H9 (cell line): Measurements from ENCODE around the gene DDX47. TPM values are rescaled to one million over a fixed set of nuclear protein-coding genes. Genes with fewer than 3 reads are reported as not detected.

Experiments used
- DNase-seq: peaks from one replicate; pipeline ENCODE4 v3.0.0-alpha.2; 2017
- H2AFZ ChIP-seq: one replicate; pipeline ENCODE4 v1.6.1; 2013; ENCODE audit warnings: mild to moderate bottlenecking, low read length, control low read depth, moderate library complexity
- H2AK5ac ChIP-seq: 2 replicates; pipeline ENCODE4 v1.6.1; 2013; ENCODE audit warnings: low read length, control low read depth, mixed read lengths; ENCODE audit not compliant: insufficient read length
- H2BK120ac ChIP-seq: one replicate; pipeline ENCODE4 v1.6.1; 2013; ENCODE audit warnings: low read depth, mild to moderate bottlenecking, low read length, control low read depth, inconsistent platforms; ENCODE audit not compliant: poor library complexity, severe bottlenecking
- H2BK12ac ChIP-seq: 2 replicates; pipeline ENCODE4 v1.6.1; 2013; ENCODE audit warnings: low read length, control low read depth, mixed read lengths, low read depth; ENCODE audit not compliant: insufficient read length
- H2BK15ac ChIP-seq: 2 replicates; pipeline ENCODE4 v1.6.1; 2013; ENCODE audit warnings: low read depth, low read length, control low read depth
- H2BK20ac ChIP-seq: one replicate; pipeline ENCODE4 v1.6.1; 2013; ENCODE audit warnings: low read depth, mild to moderate bottlenecking, low read length, control low read depth, inconsistent platforms; ENCODE audit not compliant: poor library complexity, severe bottlenecking
- H2BK5ac ChIP-seq: 2 replicates; pipeline ENCODE4 v1.6.1; 2013; ENCODE audit warnings: low read length, control low read depth, mixed read lengths; ENCODE audit not compliant: insufficient read length
- H3K14ac ChIP-seq: 2 replicates; pipeline ENCODE4 v1.6.1; 2013; ENCODE audit warnings: low read length, control low read depth; ENCODE audit not compliant: insufficient read depth
- H3K18ac ChIP-seq: 2 replicates; pipeline ENCODE4 v1.6.1; 2013; ENCODE audit warnings: low read depth, mild to moderate bottlenecking, mixed read lengths, low read length, control low read depth; ENCODE audit not compliant: insufficient read length
- H3K23ac ChIP-seq: 2 replicates; pipeline ENCODE4 v1.6.1; 2013; ENCODE audit warnings: low read length, control low read depth, mixed read lengths, low read depth; ENCODE audit not compliant: insufficient read length
- H3K23me2 ChIP-seq: 2 replicates; pipeline ENCODE4 v1.6.1; 2013; ENCODE audit warnings: low read depth, mild to moderate bottlenecking, mixed read lengths, low read length, control low read depth; ENCODE audit not compliant: insufficient read length, poor library complexity, severe bottlenecking
- H3K27ac ChIP-seq: 2 replicates; pipeline ENCODE4 v1.5.1; 2013; ENCODE audit warnings: low read length, control low read depth, mixed read lengths, low read depth; ENCODE audit not compliant: insufficient read length
- H3K27me3 ChIP-seq: 2 replicates; pipeline ENCODE4 v1.6.1; 2013; ENCODE audit warnings: low read length, control low read depth, inconsistent platforms; ENCODE audit not compliant: insufficient read depth
- H3K4ac ChIP-seq: 2 replicates; pipeline ENCODE4 v1.6.1; 2013; ENCODE audit warnings: low read depth, mild to moderate bottlenecking, control low read depth, inconsistent platforms, low read length, moderate library complexity
- H3K4me1 ChIP-seq: 2 replicates; pipeline ENCODE4 v1.6.1; 2013; ENCODE audit warnings: low read length, control low read depth, inconsistent platforms; ENCODE audit not compliant: insufficient read depth
- H3K4me2 ChIP-seq: 2 replicates; pipeline ENCODE4 v1.6.1; 2013; ENCODE audit warnings: low read length, control low read depth, mixed read lengths; ENCODE audit not compliant: insufficient read length, insufficient read depth
- H3K56ac ChIP-seq: 2 replicates; pipeline ENCODE4 v1.6.1; 2013; ENCODE audit warnings: low read depth, mild to moderate bottlenecking, mixed read lengths, low read length, control low read depth; ENCODE audit not compliant: insufficient read length
- H3K79me1 ChIP-seq: 2 replicates; pipeline ENCODE4 v1.6.1; 2013; ENCODE audit warnings: low read depth, mild to moderate bottlenecking, moderate library complexity, low read length, control low read depth, inconsistent platforms; ENCODE audit not compliant: insufficient read depth, poor library complexity, severe bottlenecking
- H3K79me2 ChIP-seq: 2 replicates; pipeline ENCODE4 v1.6.1; 2013; ENCODE audit warnings: low read length, control low read depth, inconsistent platforms; ENCODE audit not compliant: insufficient read depth
- H3K9ac ChIP-seq: 2 replicates; pipeline ENCODE4 v1.6.1; 2013; ENCODE audit warnings: low read length, control low read depth, mixed read lengths; ENCODE audit not compliant: insufficient read length; ENCODE audit errors: extremely low read depth
- H3K9me3 ChIP-seq: one replicate; pipeline ENCODE4 v1.6.1; 2013; ENCODE audit warnings: low read depth, low read length, inconsistent platforms; ENCODE audit not compliant: control insufficient read depth
- H3T11ph ChIP-seq: one replicate; pipeline ENCODE4 v1.6.1; 2013; ENCODE audit warnings: mild to moderate bottlenecking, low read length, control low read depth, inconsistent platforms
- H4K20me1 ChIP-seq: one replicate; pipeline ENCODE4 v1.6.1; 2013; ENCODE audit not compliant: control insufficient read depth, insufficient read length, insufficient read depth
- H4K5ac ChIP-seq: 2 replicates; pipeline ENCODE4 v1.6.1; 2013; ENCODE audit warnings: low read depth, mild to moderate bottlenecking, mixed read lengths, low read length, control low read depth; ENCODE audit not compliant: insufficient read length
- H4K8ac ChIP-seq: replicated peaks from 2 replicates; pipeline ENCODE4 v1.6.1; 2013; ENCODE audit warnings: low read length, control low read depth, mixed read lengths, low read depth; ENCODE audit not compliant: insufficient read length
- H4K91ac ChIP-seq: 2 replicates; pipeline ENCODE4 v1.6.1; 2013; ENCODE audit warnings: low read depth, mild to moderate bottlenecking, moderate library complexity, mixed read lengths, low read length, control low read depth; ENCODE audit not compliant: insufficient read length
- H3K27ac Mint-ChIP-seq, 3 experiments: 2 replicates in 2 of 3; 3 replicates in 1 of 3; pipeline ENCODE4 v1.8.0; 2020 to 2021; ENCODE audit warnings: mixed read lengths in 3 of 3, mild to moderate bottlenecking in 1 of 3, moderate library complexity in 1 of 3
- H3K27me3 Mint-ChIP-seq: 2 replicates; pipeline ENCODE4 v1.8.0; 2021; ENCODE audit warnings: low read depth, mild to moderate bottlenecking, moderate library complexity, mixed read lengths
- H3K36me3 Mint-ChIP-seq, 3 experiments: 2 replicates in 2 of 3; 3 replicates in 1 of 3; pipeline ENCODE4 v1.8.0; 2020 to 2021; ENCODE audit warnings: low read depth in 3 of 3, mixed read lengths in 3 of 3; ENCODE audit not compliant: insufficient read depth in 1 of 3
- H3K4me1 Mint-ChIP-seq, 2 experiments: 2 replicates each; pipeline ENCODE4 v1.8.0; 2020; ENCODE audit warnings: mixed read lengths in 2 of 2
- H3K4me3 Mint-ChIP-seq, 2 experiments: 2 replicates in 1 of 2; 3 replicates in 1 of 2; pipeline ENCODE4 v1.8.0; 2020 to 2021; ENCODE audit warnings: mild to moderate bottlenecking in 2 of 2, mixed read lengths in 2 of 2, moderate library complexity in 1 of 2
- H3K9me3 Mint-ChIP-seq, 2 experiments: 2 replicates in 1 of 2; 3 replicates in 1 of 2; pipeline ENCODE4 v1.8.0; 2020; ENCODE audit warnings: mild to moderate bottlenecking in 2 of 2, mixed read lengths in 2 of 2, moderate library complexity in 1 of 2
- WGBS: extraction: QIAGEN DNeasy Blood & Tissue Kit; methylation state at CpG from one replicate; pipeline ENCODE4 v1.1.7; 2013; ENCODE audit warnings: missing lambda C conversion rate, low lambda C conversion rate, mixed read lengths; ENCODE audit not compliant: insufficient read length; ENCODE audit errors: extremely low coverage; 5-methylcytosine and 5-hydroxymethylcytosine counted together
- total RNA-seq: library from RNA; stranded (reverse); gene quantifications from 2 replicates; pipeline ENCODE4 v1.2.1, GENCODE V29; 2021
- TF ChIP-seq, protein P1 (sequence below): fragments of 200-600 bp; sonication (generic); conservative IDR thresholded peaks from 3 replicates; pipeline ENCODE4 v1.8.0; 2021; ENCODE audit warnings: antibody characterized with exemption, mild to moderate bottlenecking

The DDX47 gene
- total RNA-seq, 1 experiment from 2014 or later: 78.2 TPM

DNA sequence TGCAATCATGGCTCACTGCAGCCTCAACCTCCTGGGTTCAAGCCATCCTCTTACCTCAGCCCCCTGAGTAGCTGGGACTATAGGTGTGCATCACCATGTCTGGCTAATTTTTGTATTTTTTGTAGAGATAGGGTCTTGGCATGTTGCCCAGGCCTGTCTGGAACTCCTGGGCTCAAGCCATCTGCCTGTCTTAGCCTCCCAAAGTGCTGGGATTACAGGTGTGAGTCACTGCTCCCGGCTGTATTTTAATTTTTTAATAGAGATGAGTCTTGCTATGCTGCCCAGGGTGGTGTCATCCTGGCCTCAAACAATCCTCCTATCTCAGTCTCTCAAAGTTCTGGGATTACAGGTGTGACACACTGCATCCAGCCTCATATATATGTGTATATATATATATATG, 46.5 kb downstream of the DDX47 start:
- peaks cover 0 to 3% of the 10 kb centered on the region in 2 experiments; a peak in 1 of 5 replicates for H3K9me3 Mint-ChIP-seq
- peaks cover 6 to 19% (median 9%) of the 10 kb centered on the region in 3 experiments; a peak in 6 of 7 replicates for H3K36me3 Mint-ChIP-seq
- Histone ChIP-seq H4K91ac (no peak overlapping the region), H2BK20ac (no peak overlapping the region), H4K8ac (no peak overlapping the region), H4K20me1 (no peaks in the 10 kb centered on the region), H3K9me3 (no peaks in the 10 kb centered on the region), H3K23ac (no peak overlapping the region), H3K14ac (no peak overlapping the region), H2BK5ac (no peak overlapping the region), H3K79me1 (no peaks in the 10 kb centered on the region), H3T11ph (no peak overlapping the region), H3K4me2 (no peak overlapping the region), H3K27me3 (no peaks in the 10 kb centered on the region), H2BK12ac (no peak overlapping the region), H2BK120ac (no peak overlapping the region), H2BK15ac (no peak overlapping the region), H3K18ac (no peak overlapping the region), H3K9ac (no peak overlapping the region), H3K56ac (no peak overlapping the region), H3K4me1 (peaks cover 2% of the 10 kb centered on the region; the same call in 1 of the 2 replicates), H2AK5ac (no peak overlapping the region), H4K5ac (no peak overlapping the region), H3K27ac (no peak overlapping the region), H2AFZ (no peak overlapping the region), H3K23me2 (no peaks in the 10 kb centered on the region), H3K79me2 (no peaks in the 10 kb centered on the region), H3K4ac (no peak overlapping the region)
- H3K27me3 Mint-ChIP-seq: no peaks in the 10 kb centered on the region
- peaks cover 6 to 7% of the 10 kb centered on the region in 2 experiments for H3K4me1 Mint-ChIP-seq
- no peak for DNase-seq
- H3K27ac Mint-ChIP-seq: no peak overlapping the region
- TF ChIP-seq, protein P1, sequence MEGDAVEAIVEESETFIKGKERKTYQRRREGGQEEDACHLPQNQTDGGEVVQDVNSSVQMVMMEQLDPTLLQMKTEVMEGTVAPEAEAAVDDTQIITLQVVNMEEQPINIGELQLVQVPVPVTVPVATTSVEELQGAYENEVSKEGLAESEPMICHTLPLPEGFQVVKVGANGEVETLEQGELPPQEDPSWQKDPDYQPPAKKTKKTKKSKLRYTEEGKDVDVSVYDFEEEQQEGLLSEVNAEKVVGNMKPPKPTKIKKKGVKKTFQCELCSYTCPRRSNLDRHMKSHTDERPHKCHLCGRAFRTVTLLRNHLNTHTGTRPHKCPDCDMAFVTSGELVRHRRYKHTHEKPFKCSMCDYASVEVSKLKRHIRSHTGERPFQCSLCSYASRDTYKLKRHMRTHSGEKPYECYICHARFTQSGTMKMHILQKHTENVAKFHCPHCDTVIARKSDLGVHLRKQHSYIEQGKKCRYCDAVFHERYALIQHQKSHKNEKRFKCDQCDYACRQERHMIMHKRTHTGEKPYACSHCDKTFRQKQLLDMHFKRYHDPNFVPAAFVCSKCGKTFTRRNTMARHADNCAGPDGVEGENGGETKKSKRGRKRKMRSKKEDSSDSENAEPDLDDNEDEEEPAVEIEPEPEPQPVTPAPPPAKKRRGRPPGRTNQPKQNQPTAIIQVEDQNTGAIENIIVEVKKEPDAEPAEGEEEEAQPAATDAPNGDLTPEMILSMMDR: no peak
- no CpG with 5 or more reads among the region's 1 CpG for WGBS
- H3K4me3 Mint-ChIP-seq: no peak overlapping the region
